Sigmoid colon (tissue), 7 donors: ENCODE measurements around the gene TTYH1. TPM values are rescaled to one million over a fixed set of nuclear protein-coding genes. Genes with fewer than 3 reads are reported as not detected.
A peak's percentile ranks its signal among the peaks of the same experiment; 100 is the strongest.

ENCODE experiments used
- DNase-seq: peaks from one replicate; pipeline ENCODE4 v3.0.0-alpha.2; 2019
- H3K27ac ChIP-seq, 4 donors: fragments of 200-600 bp; sonication (generic); one replicate each; pipeline ENCODE4 v1.5.1; 2016 to 2019; ENCODE audit warnings: mild to moderate bottlenecking in 1 of 4
- H3K27me3 ChIP-seq, 3 donors: fragments of 200-600 bp; sonication (generic); one replicate each; pipeline ENCODE4 v1.5.1; 2019; ENCODE audit warnings: mild to moderate bottlenecking in 1 of 3
- H3K36me3 ChIP-seq, 4 donors: fragments of 200-600 bp; sonication (generic); one replicate each; pipeline ENCODE4 v1.5.1; 2016 to 2019
- H3K4me1 ChIP-seq, 4 donors: fragments of 200-600 bp; sonication (generic); one replicate each; pipeline ENCODE4 v1.5.1; 2017 to 2019
- H3K4me3 ChIP-seq, 4 donors: fragments of 200-600 bp; sonication (generic); one replicate each; pipeline ENCODE4 v1.5.1; 2017 to 2019; ENCODE audit warnings: mild to moderate bottlenecking in 2 of 4, moderate library complexity in 1 of 4
- H3K9me3 ChIP-seq, 4 donors: fragments of 200-600 bp in 3 of 4; sonication (generic) in 3 of 4; one replicate each; pipeline versions ENCODE4 v1.5.1 to v1.6.1; 2013 to 2019
- EP300 ChIP-seq, 4 donors: sonication (generic); formaldehyde crosslinking; IDR thresholded peaks; one replicate each; pipeline ENCODE4 v1.6.1; 2017; ENCODE audit warnings: antibody characterized with exemption in 4 of 4
- POLR2A ChIP-seq, 2 donors: fragments of 450-650 bp; IDR thresholded peaks; one replicate each; pipeline ENCODE4 v1.6.1; 2016; ENCODE audit warnings: antibody characterized with exemption in 2 of 2, mild to moderate bottlenecking in 2 of 2, moderate library complexity in 2 of 2
- POLR2AphosphoS5 ChIP-seq, 4 donors: sonication (generic); formaldehyde crosslinking; IDR thresholded peaks; one replicate each; pipeline ENCODE4 v1.6.1; 2017; ENCODE audit warnings: antibody characterized with exemption in 4 of 4
- WGBS, 2 donors: extraction: QIAGEN DNeasy Blood & Tissue Kit; methylation state at CpG; one replicate each; pipeline ENCODE4 v1.1.7; 2013; 5-methylcytosine and 5-hydroxymethylcytosine counted together
- intact Hi-C: fragments of 100-400 bp; cut with DNase I; formaldehyde crosslinking; loops from one replicate; pipeline ENCODE4 v1.15.1; 2023
- polyA plus RNA-seq, 3 donors: library from polyadenylated mRNA; stranded (reverse); fragments of 200-250 nt; gene quantifications; one replicate each; pipeline ENCODE4 v1.2.3, GENCODE V29; 2013
- total RNA-seq, 4 donors: library from RNA; depleted of rRNA; stranded (reverse); fragments of >200 nt; gene quantifications; one replicate each; pipeline ENCODE4 v1.1.0, GENCODE V29; 2016
- TF ChIP-seq, protein P1 (sequence below), 4 experiments: fragments of 450-650 bp in 3 of 4; fragments of 200-600 bp in 1 of 4; IDR thresholded peaks; one replicate each; pipeline ENCODE4 v1.5.1; 2016 to 2019; ENCODE audit warnings: antibody characterized with exemption in 4 of 4, mild to moderate bottlenecking in 3 of 4, moderate library complexity in 2 of 4
- donor health status: healthy with polysubstance abuse.
- donor health status: Bipolar disorder and iron deficiency.
- donor health status: healthy.

Gene TTYH1
- total and polyA plus RNA-seq, 7 donors, result 0.23 to 5.4 (median 2.5) TPM

DNA sequence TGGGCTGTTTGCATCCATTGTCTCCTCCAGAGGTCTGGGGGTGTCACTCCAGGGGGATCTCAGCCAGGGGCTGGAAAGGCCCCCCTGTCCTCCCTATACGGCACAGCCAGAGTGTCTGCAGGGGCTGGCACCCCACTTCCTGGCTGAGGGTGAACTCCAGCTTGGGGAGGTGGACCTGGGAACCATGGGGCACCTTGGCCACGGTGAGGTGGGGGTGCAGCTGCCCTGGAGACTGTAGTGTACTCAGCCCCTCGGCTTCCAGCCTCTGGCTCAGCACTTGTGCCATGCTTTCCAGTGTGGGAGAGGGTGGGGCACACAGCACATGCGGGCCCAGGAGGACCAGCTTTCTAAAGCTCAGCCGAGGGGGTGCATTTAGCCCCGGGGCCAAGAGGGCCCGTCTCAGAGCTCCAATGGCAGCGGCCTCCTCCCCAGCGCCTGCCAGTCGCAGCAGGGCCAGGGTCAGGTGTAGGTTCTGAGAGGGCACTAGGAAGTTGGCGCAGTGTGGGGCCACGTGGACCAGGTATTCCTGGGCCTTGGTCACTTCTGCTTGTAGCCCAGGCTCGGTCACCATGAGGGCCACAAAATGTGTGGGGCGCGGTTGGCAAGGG is 46.9 kb downstream of the TTYH1 start:
- TF ChIP-seq, protein P1, sequence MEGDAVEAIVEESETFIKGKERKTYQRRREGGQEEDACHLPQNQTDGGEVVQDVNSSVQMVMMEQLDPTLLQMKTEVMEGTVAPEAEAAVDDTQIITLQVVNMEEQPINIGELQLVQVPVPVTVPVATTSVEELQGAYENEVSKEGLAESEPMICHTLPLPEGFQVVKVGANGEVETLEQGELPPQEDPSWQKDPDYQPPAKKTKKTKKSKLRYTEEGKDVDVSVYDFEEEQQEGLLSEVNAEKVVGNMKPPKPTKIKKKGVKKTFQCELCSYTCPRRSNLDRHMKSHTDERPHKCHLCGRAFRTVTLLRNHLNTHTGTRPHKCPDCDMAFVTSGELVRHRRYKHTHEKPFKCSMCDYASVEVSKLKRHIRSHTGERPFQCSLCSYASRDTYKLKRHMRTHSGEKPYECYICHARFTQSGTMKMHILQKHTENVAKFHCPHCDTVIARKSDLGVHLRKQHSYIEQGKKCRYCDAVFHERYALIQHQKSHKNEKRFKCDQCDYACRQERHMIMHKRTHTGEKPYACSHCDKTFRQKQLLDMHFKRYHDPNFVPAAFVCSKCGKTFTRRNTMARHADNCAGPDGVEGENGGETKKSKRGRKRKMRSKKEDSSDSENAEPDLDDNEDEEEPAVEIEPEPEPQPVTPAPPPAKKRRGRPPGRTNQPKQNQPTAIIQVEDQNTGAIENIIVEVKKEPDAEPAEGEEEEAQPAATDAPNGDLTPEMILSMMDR (IDR thresholded peaks at IDR 0.05), result no peak
- no peak for TF ChIP-seq POLR2AphosphoS5 (IDR thresholded peaks at IDR 0.05)
- no peak for TF ChIP-seq POLR2A (IDR thresholded peaks at IDR 0.05)
- TF ChIP-seq EP300 (IDR thresholded peaks at IDR 0.05), result no peak
- H3K9me3 ChIP-seq, result no peaks in the 10 kb centered on the region
- peaks cover 29 to 53% (median 45%) of the 10 kb centered on the region in 4 donors for H3K36me3 ChIP-seq
- peak; percentile 71 for DNase-seq
- no peaks in the 10 kb centered on the region for H3K27me3 ChIP-seq
- WGBS, 2 donors, result 14 to 63% methylated on average over 15 of the region's 15 CpGs
- H3K27ac ChIP-seq, result peak overlapping the region; percentile 89 to 94 (median 91)
- intact Hi-C loops, result loop anchor here (1.0 to 10.0 kb wide), 4 partner anchors 11 to 653 kb away; partner anchors contain the start of genes MYADM, PPP1R12C and RPS9
- H3K4me3 ChIP-seq, result peak overlapping the region; percentile 42 to 63 (median 60)
- H3K4me1 ChIP-seq, result peaks cover 0 to 48% (median 40%) of the 10 kb centered on the region in 4 donors

DNA sequence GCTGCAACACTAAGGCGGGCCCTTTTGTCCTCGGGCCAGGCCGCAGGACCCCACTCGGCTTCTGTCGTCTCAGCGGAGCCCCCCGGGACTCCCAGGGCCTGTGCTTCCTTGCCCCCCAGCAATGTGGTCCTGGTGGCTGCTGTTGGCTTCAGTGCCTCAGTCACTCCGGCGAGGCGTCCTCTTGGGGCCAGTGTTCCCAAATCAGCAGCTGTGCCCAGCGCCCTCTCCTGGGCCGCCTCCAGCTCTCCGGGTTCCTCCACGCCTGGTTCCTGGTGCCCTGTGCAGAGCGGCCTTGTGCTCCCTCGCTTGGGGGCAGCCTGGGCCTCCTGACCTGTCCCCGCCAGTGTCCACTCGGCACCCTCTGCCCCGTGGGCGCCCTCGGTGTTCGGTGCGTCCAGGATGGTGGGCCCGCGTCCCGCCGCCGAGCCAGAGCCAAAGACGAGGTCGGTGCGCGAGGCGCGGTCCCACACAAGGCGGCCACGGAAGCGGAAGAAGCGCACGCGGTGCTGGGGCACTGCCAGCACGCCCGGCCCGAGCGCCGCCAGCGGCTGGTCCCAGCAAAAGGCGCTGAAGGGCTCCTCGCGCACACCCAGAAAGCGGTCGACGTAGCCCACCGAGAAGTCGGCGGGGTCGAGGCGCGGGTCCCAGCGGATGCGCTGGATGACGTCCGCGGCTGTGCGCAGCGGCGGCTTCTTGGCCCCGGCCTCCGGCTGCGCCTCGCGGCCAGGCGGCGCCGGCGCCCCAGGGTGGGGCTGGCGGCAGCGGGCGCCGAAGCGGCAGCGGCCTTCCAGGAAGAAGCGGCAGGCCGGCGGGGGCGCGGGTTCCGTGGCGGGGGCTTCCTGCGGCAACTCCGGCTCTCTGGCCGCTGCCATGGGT is 47.6 kb downstream of the TTYH1 start:
- TF ChIP-seq, protein P1 (IDR thresholded peaks at IDR 0.05), result no peak
- TF ChIP-seq POLR2AphosphoS5 (IDR thresholded peaks at IDR 0.05), result peak; percentile 56 to 84 (median 74)
- intact Hi-C loops, result loop anchor here (1.0 to 10.0 kb wide), 4 partner anchors 12 to 652 kb away; partner anchors contain the start of genes MYADM, PPP1R12C and RPS9
- no peaks in the 10 kb centered on the region for H3K27me3 ChIP-seq
- no peaks in the 10 kb centered on the region for H3K9me3 ChIP-seq
- WGBS, 2 donors, result 1 to 6% methylated on average over 91 of the region's 91 CpGs
- peak overlapping the region; percentile 89 to 94 (median 91) for H3K27ac ChIP-seq
- peak; percentile 90 for DNase-seq
- H3K4me1 ChIP-seq, result peaks cover 0 to 48% (median 40%) of the 10 kb centered on the region in 4 donors
- H3K36me3 ChIP-seq, result peaks cover 24 to 45% (median 38%) of the 10 kb centered on the region in 4 donors
- peak overlapping the region; percentile 42 to 63 (median 60) for H3K4me3 ChIP-seq

DNA sequence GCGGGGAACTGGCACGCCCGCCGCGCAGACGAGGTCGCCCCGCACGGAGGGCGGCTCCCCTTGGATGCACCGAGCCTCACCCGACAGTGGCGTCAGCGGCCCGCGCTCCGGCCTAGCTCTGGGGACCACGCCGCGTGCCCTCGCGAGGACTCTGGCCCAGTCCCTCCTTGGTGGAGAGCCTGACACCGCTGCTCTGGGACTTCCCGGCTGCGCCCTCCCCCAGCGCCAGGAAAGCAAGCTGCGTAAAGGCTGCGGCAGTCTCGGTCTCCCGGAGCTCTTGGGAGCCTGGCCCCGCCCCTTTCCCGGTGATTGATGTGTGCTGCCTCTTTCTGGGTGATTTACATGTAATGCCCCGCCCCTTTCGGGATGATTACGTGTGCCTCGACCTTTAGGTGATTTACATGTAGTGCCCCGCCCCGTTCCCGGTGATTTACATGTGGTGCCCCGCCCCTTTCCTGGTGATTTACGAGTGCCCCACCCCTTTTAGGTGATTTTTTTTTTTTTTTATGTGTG is 48.3 kb downstream of the TTYH1 start, which contains the start of gene LENG9:
TSS of gene LENG9 (minus strand) at position 248 of the 513 bp plus-strand sequence. CDS start 252 bp downstream, outside the sequence.
- peaks cover 0 to 48% (median 40%) of the 10 kb centered on the region in 4 donors for H3K4me1 ChIP-seq
- peak within 1 kb of the TSS; percentile 89 to 94 (median 91) for H3K27ac ChIP-seq
- peaks cover 17 to 38% (median 31%) of the 10 kb centered on the region in 4 donors for H3K36me3 ChIP-seq
- WGBS, 2 donors, result 0 to 1% methylated on average over 41 of the region's 41 CpGs
- peak; percentile 99 for DNase-seq
- no peaks in the 10 kb centered on the region for H3K9me3 ChIP-seq
- no peak for TF ChIP-seq EP300 (IDR thresholded peaks at IDR 0.05)
- TF ChIP-seq POLR2A (IDR thresholded peaks at IDR 0.05), result peak; percentile 58 to 87
- TF ChIP-seq, protein P1 (IDR thresholded peaks at IDR 0.05), result no peak
- peak; percentile 90 to 97 (median 91) for TF ChIP-seq POLR2AphosphoS5 (IDR thresholded peaks at IDR 0.05)
- peak within 1 kb of the TSS; percentile 42 to 63 (median 60) for H3K4me3 ChIP-seq
- no peaks in the 10 kb centered on the region for H3K27me3 ChIP-seq
- intact Hi-C loops, result loop anchor here (5.0 to 10.0 kb wide), 3 partner anchors 259 to 651 kb away; partner anchors contain the start of genes MYADM, PPP1R12C and RPS9

DNA sequence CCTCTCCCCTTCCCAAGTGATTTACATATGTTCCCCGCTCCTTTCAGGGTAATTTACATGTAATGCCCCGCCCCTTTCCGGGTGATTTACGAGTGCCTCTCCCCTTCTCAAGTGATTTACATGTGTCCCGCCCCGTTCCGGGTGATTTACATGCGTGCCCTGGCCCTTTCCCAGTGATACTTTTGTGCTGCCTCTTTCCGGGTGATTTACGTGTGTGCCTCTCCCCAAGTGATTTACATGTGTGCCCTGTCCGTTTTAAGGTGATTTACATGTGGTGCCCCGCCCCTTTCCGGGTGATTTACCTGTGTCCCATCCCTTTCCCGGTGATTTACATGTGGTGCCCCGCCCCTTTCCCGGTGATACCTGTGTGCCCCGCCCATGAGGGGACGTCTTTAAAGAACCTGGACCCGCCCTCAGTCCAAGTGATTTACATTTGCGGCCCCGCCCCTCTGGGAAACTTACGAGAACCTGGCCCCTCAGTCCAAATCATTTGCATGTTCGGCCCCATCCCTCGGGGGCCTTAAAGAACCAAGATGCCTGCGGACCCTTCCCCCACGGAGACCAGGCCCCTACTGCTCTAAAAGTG is 48.9 kb downstream of the TTYH1 start:
- intact Hi-C loops, result loop anchor here (5.0 to 10.0 kb wide), 3 partner anchors 259 to 651 kb away; partner anchors contain the start of genes MYADM, PPP1R12C and RPS9
- Histone ChIP-seq H3K4me1 (peaks cover 0 to 44% (median 40%) of the 10 kb centered on the region in 4 donors), H3K27me3 (peaks cover 0 to 1% (median 0%) of the 10 kb centered on the region in 3 donors), H3K36me3 (peaks cover 13 to 33% (median 25%) of the 10 kb centered on the region in 4 donors), H3K27ac (peak overlapping the region; percentile 89 to 94 (median 91)), H3K9me3 (no peaks in the 10 kb centered on the region), H3K4me3 (peak overlapping the region; percentile 21 to 63 (median 60))
- TF ChIP-seq, protein P1 (IDR thresholded peaks at IDR 0.05), result no peak
- TF ChIP-seq EP300 (IDR thresholded peaks at IDR 0.05) (no peak), POLR2AphosphoS5 (IDR thresholded peaks at IDR 0.05) (peak in 1 of 4 donors; percentile 4), POLR2A (IDR thresholded peaks at IDR 0.05) (no peak)
- WGBS, 2 donors, result 0 to 1% methylated on average over 26 of the region's 26 CpGs
- DNase-seq, result peak; percentile 92
